Measurements from ENCODE around the gene GLI3.

GLI3 gene

GRCh38 chr7:42137941-42138340 is 99.1 kb downstream of the GLI3 start:
- no peak overlapping the region for H3K4me3 ChIP-seq (ENCODE audit: low read depth, low read length)
- TF ChIP-seq CTCF (IDR thresholded peaks at IDR 0.05; ENCODE audit: low read depth, low read length), result no peak

- no peak for TF ChIP-seq CTCF (IDR thresholded peaks at IDR 0.05; ENCODE audit: low read depth, low read length)
- H3K4me3 ChIP-seq (ENCODE audit: low read depth, low read length), result no peak overlapping the region
These were observed 99.6 kb downstream of the GLI3 start for GRCh38 chr7:42137431-42137830.

GRCh38 chr7:42135728-42136127 is 101.3 kb downstream of the GLI3 start:
- H3K4me3 ChIP-seq (ENCODE audit: low read depth, low read length), result no peak overlapping the region
- TF ChIP-seq CTCF (IDR thresholded peaks at IDR 0.05; ENCODE audit: low read depth, low read length), result no peak

- H3K4me3 ChIP-seq (ENCODE audit: low read depth, low read length), result no peak overlapping the region
- TF ChIP-seq CTCF (IDR thresholded peaks at IDR 0.05; ENCODE audit: low read depth, low read length), result no peak
These were observed 102.6 kb downstream of the GLI3 start for GRCh38 chr7:42134276-42134876.

- H3K4me3 ChIP-seq (ENCODE audit: low read depth, low read length), result no peak overlapping the region
These were observed 103.7 kb downstream of the GLI3 start for GRCh38 chr7:42133321-42133720.

GRCh38 chr7:42128703-42129102 is 108.3 kb downstream of the GLI3 start:
- no peak for TF ChIP-seq CTCF (IDR thresholded peaks at IDR 0.05; ENCODE audit: low read depth, low read length)
- no peak overlapping the region for H3K4me3 ChIP-seq (ENCODE audit: low read depth, low read length)

More at GRCh38 chr7:42133321-42133720, 103.7 kb downstream of the GLI3 start:
- no peak for TF ChIP-seq CTCF (IDR thresholded peaks at IDR 0.05; ENCODE audit: low read depth, low read length)

- TF ChIP-seq CTCF (IDR thresholded peaks at IDR 0.05; ENCODE audit: low read depth, low read length), result no peak
These were observed 109.8 kb downstream of the GLI3 start for GRCh38 chr7:42127232-42127622.

More at GRCh38 chr7:42127232-42127622, 109.8 kb downstream of the GLI3 start:
- H3K4me3 ChIP-seq (ENCODE audit: low read depth, low read length), result no peak overlapping the region

Data from WI38 (cell line).